GM12878 (cell line): ENCODE data around the gene PUSL1. TPM values are rescaled to one million over a fixed set of nuclear protein-coding genes. Genes with fewer than 3 reads are reported as not detected.

ENCODE experiments used
- ATAC-seq: fragments of 200-7000 bp; cut with Tn5 transposase; 3 replicates; pipeline ENCODE4 v1.9.1; 2020; ENCODE audit warnings: mild to moderate bottlenecking, moderate library complexity
- BruUV-seq: library from RNA; stranded (reverse); fragments of 400-500 nt; replicated peaks from 2 replicates; lab custom pipeline; 2021; lab: Mats Ljungman, UMichigan
- CTCF ChIA-PET: fragments of 300-600 bp; sonication (Branson Sonifier 250); formaldehyde crosslinking; extraction: SDS; loops from one replicate; lab custom pipeline; 2021; ENCODE audit warnings: inconsistent platforms; lab: Yijun Ruan, JAX
- POLR2A ChIA-PET: fragments of 350-600 bp; formaldehyde crosslinking; extraction: SDS; loops from one replicate; lab custom pipeline; 2021; ENCODE audit warnings: inconsistent platforms; lab: Charles Lee
- RAD21 ChIA-PET: fragments of 300-600 bp; sonication (Branson Sonifier 250); formaldehyde crosslinking; loops from one replicate; lab custom pipeline; 2023; ENCODE audit warnings: antibody characterized with exemption; ENCODE audit not compliant: unreplicated experiment; lab: Charles Lee
- SMC1A ChIA-PET: fragments of 300-600 bp; sonication (Branson Sonifier 250); formaldehyde crosslinking; loops from one replicate; lab custom pipeline; 2023; ENCODE audit not compliant: unreplicated experiment, uncharacterized antibody; lab: Charles Lee
- DNase-seq: peaks from one replicate; pipeline ENCODE4 v3.0.0-alpha.2; 2011; ENCODE audit warnings: low read depth, low spot score
- FAIRE-seq: peaks from 3 replicates; lab custom pipeline; 2011; peaks lifted over from hg19 to GRCh38; lab: Jason Lieb, UNC
- H2AFZ ChIP-seq: 2 replicates; pipeline ENCODE4 v1.6.0; 2011; ENCODE audit warnings: low read depth, low read length, control low read depth; ENCODE audit not compliant: control insufficient read depth
- H3K27ac ChIP-seq: 2 replicates; pipeline ENCODE4 v1.5.1; 2011; ENCODE audit warnings: control low read depth; ENCODE audit not compliant: control insufficient read depth, insufficient read depth
- H3K27me3 ChIP-seq, 2 experiments: replicated peaks in 1 of 2; 2 replicates each; pipeline versions ENCODE4 v1.6.0 to v1.6.1; 2011; ENCODE audit warnings: low read length in 1 of 2; ENCODE audit not compliant: control insufficient read depth in 2 of 2, insufficient read depth in 2 of 2
- H3K36me3 ChIP-seq, 2 experiments: 2 replicates each; pipeline ENCODE4 v1.5.1; 2011; ENCODE audit warnings: low read length in 1 of 2; ENCODE audit not compliant: control insufficient read depth in 2 of 2, insufficient read depth in 2 of 2
- H3K4me1 ChIP-seq: 2 replicates; pipeline ENCODE4 v1.6.1; 2011; ENCODE audit warnings: mild to moderate bottlenecking, low read length, moderate library complexity, mixed read lengths; ENCODE audit not compliant: control insufficient read depth, insufficient read depth
- H3K4me2 ChIP-seq: 2 replicates; pipeline ENCODE4 v1.6.0; 2011; ENCODE audit warnings: control low read depth; ENCODE audit not compliant: control insufficient read depth, insufficient read depth
- H3K4me3 ChIP-seq: fragments of 200-600 bp; sonication (generic); 2 replicates; pipeline ENCODE4 v1.5.1; 2016
- H3K79me2 ChIP-seq: 2 replicates; pipeline ENCODE4 v1.6.0; 2011; ENCODE audit warnings: low read length; ENCODE audit not compliant: control insufficient read depth, insufficient read depth
- H3K9ac ChIP-seq: 2 replicates; pipeline ENCODE4 v1.8.0; 2011; ENCODE audit warnings: low read length, control low read depth, mixed read lengths; ENCODE audit not compliant: control insufficient read depth, insufficient read depth
- H3K9me3 ChIP-seq: replicated peaks from 3 replicates; pipeline ENCODE4 v1.5.1; 2011; ENCODE audit warnings: mild to moderate bottlenecking, low read length; ENCODE audit not compliant: control insufficient read depth, insufficient read depth
- H4K20me1 ChIP-seq: 2 replicates; pipeline ENCODE4 v1.6.0; 2011; ENCODE audit not compliant: control insufficient read depth, insufficient read depth
- CBX3 ChIP-seq: fragments of 200-600 bp; sonication (generic); IDR thresholded peaks from 2 replicates; pipeline ENCODE4 v1.6.1; 2016; ENCODE audit warnings: low read depth, borderline replicate concordance
- CUX1 ChIP-seq: IDR thresholded peaks from 2 replicates; pipeline ENCODE4 v1.6.1; 2012; ENCODE audit warnings: improper control_type of control experiment, low read depth, low read length; ENCODE audit not compliant: insufficient replicate concordance
- E2F8 ChIP-seq: fragments of 450-650 bp; IDR thresholded peaks from 2 replicates; pipeline ENCODE4 v1.6.1; 2018; ENCODE audit warnings: mild to moderate bottlenecking, low read depth, moderate library complexity; ENCODE audit not compliant: partially characterized antibody
- GABPA ChIP-seq: IDR thresholded peaks from 2 replicates; pipeline ENCODE4 v1.6.1; 2014; ENCODE audit warnings: antibody characterized with exemption, low read depth, mild to moderate bottlenecking, inconsistent platforms
- HDAC6 ChIP-seq: fragments of 200-600 bp; sonication (generic); IDR thresholded peaks from one replicate; pipeline ENCODE4 v1.8.0; 2017; ENCODE audit warnings: antibody characterized with exemption; ENCODE audit not compliant: unreplicated experiment
- MXI1 ChIP-seq: fragments of 150-350 bp; IDR thresholded peaks from 2 replicates; pipeline ENCODE4 v1.6.1; 2011; ENCODE audit warnings: low read depth, mild to moderate bottlenecking, inconsistent platforms, low read length, improper control_type of control experiment
- NR2C1 ChIP-seq: fragments of 450-650 bp; IDR thresholded peaks from 2 replicates; pipeline ENCODE4 v1.6.1; 2017; ENCODE audit warnings: antibody characterized with exemption, mild to moderate bottlenecking, moderate library complexity
- NR2F1 ChIP-seq: fragments of 450-650 bp; conservative IDR thresholded peaks from 2 replicates; pipeline ENCODE4 v1.6.1; 2017; ENCODE audit warnings: mild to moderate bottlenecking
- PAX5 ChIP-seq: IDR thresholded peaks from 2 replicates; pipeline ENCODE4 v1.6.1; 2011; ENCODE audit warnings: low read depth, low read length, borderline replicate concordance
- PML ChIP-seq: IDR thresholded peaks from 2 replicates; pipeline ENCODE4 v1.6.1; 2012; ENCODE audit warnings: low read length, inconsistent platforms
- SP1 ChIP-seq: IDR thresholded peaks from one replicate; pipeline ENCODE4 v1.6.1; 2011; ENCODE audit warnings: low read depth, low read length
- TARDBP ChIP-seq: IDR thresholded peaks from 2 replicates; pipeline ENCODE4 v1.6.1; 2016; ENCODE audit warnings: borderline replicate concordance
- ZBTB4 ChIP-seq: fragments of 450-650 bp; formaldehyde crosslinking; IDR thresholded peaks from 2 replicates; pipeline ENCODE4 v1.4.0; 2022; ENCODE audit warnings: mild to moderate bottlenecking, moderate library complexity
- ZNF384 ChIP-seq: IDR thresholded peaks from 2 replicates; pipeline ENCODE4 v1.6.1; 2012; ENCODE audit warnings: low read depth, mild to moderate bottlenecking, low read length, improper control_type of control experiment, borderline replicate concordance
- WGBS: methylation state at CpG from one replicate; pipeline ENCODE4 v1.1.6; 2016; ENCODE audit warnings: low lambda C conversion rate; ENCODE audit not compliant: insufficient replicate concordance, insufficient coverage; ENCODE audit errors: missing lambda C conversion rate; 5-methylcytosine and 5-hydroxymethylcytosine counted together
- in situ Hi-C: fragments of 300-500 bp; cut with MboI; formaldehyde crosslinking; loops from 9 replicates; pipeline ENCODE4 v1.14.3; 2018; ENCODE audit warnings: mixed read lengths
- intact Hi-C: fragments of 100-400 bp; cut with micrococcal nuclease; formaldehyde crosslinking; loops from one replicate; pipeline ENCODE4 v1.14.2; 2022; ENCODE audit not compliant: unreplicated experiment
- polyA plus RNA-seq, 11 experiments: library from polyadenylated mRNA; depleted of rRNA in 4 of 11; unstranded in 6 of 11; stranded (reverse) in 5 of 11; fragments of >200 nt; fragmentation: Nextera tagmentation in 4 of 11; fragmentation: Illumina TruSeq in 1 of 11; extraction: Ambion mirVana in 4 of 11; extraction: Trizol in 1 of 11; gene quantifications; 1 replicate in 1 of 11; 2 replicates in 10 of 11; pipeline versions ENCODE4 v1.2.1 to v1.2.3, GENCODE V29; 2011 to 2016; ENCODE audit warnings: inconsistent platforms in 2 of 11, missing spikeins in 2 of 11, low read depth in 1 of 11
- total RNA-seq, 4 experiments: library from RNA; depleted of rRNA in 3 of 4; stranded (reverse); fragments of >200 nt in 3 of 4; fragmentation: Illumina TruSeq in 1 of 4; extraction: Trizol in 1 of 4; gene quantifications; 2 replicates each; pipeline versions ENCODE4 v1.2.1 to v1.2.3, GENCODE V29; 2013 to 2021

PUSL1 gene
- total and polyA plus RNA-seq, 10 of the 15 experiments (the other 5 are each of a cell fraction or from before 2014, with no cell fraction given), result 0.16 to 28.4 (median 15.1) TPM

- Histone ChIP-seq H3K27me3 (no peaks in the 10 kb centered on the region), H3K4me1 (no peaks in the 10 kb centered on the region), H3K36me3 (no peaks in the 10 kb centered on the region), H3K9ac (no peak overlapping the region), H2AFZ (no peak overlapping the region), H4K20me1 (no peaks in the 10 kb centered on the region), H3K4me2 (no peak overlapping the region), H3K9me3 (no peaks in the 10 kb centered on the region), H3K79me2 (no peaks in the 10 kb centered on the region), H3K4me3 (no peak overlapping the region), H3K27ac (no peak overlapping the region)
- RAD21 ChIA-PET, result no interaction called here
- DNase-seq, result no peak
- SMC1A ChIA-PET, result no interaction called here
- WGBS, result 86% methylated on average over 27 of the region's 31 CpGs
- FAIRE-seq, result no peak
- intact Hi-C loops, result no loop called here
- no peak for ATAC-seq
- in situ Hi-C loops, result no loop called here
- no TSS peak for BruUV-seq
- CTCF ChIA-PET, result no interaction called here
- POLR2A ChIA-PET, result no interaction called here
- no peak for TF ChIP-seq MXI1
- TF ChIP-seq TARDBP, result no peak
- no peak for TF ChIP-seq NR2C1
- TF ChIP-seq SP1, result no peak
- no peak for TF ChIP-seq PAX5
- TF ChIP-seq ZNF384, result no peak
- no peak for TF ChIP-seq PML
- TF ChIP-seq E2F8, result no peak
- no peak for TF ChIP-seq NR2F1
- no peak for TF ChIP-seq GABPA
- no peak for TF ChIP-seq CUX1
- TF ChIP-seq CBX3, result no peak
- no peak for TF ChIP-seq HDAC6
- no peak for TF ChIP-seq ZBTB4 (CRISPR knock-in tag)
These were observed 10.5 kb upstream of the PUSL1 start for GRCh38 chr1:1297802-1298424.
